Measurements from ENCODE around the gene AMHR2. TPM values are rescaled to one million over a fixed set of nuclear protein-coding genes. Genes with fewer than 3 reads are reported as not detected.

The AMHR2 gene
- total and polyA plus RNA-seq, 9 of the 15 experiments (the other 6 are each of a cell fraction or from before 2014, with no cell fraction given) = 8.9 to 49.7 (median 19.3) TPM

GRCh38 chr12:53441040-53441833 lies 17.6 kb downstream of the AMHR2 start, which contains the start of gene PRR13 (continued):
- TF ChIP-seq ZBTB43 (CRISPR knock-in tag; IDR thresholded peaks at IDR 0.05) = no peak
- peak in 1 of 2 experiments; percentile 51; a peak in 2 of 4 replicates for TF ChIP-seq NRF1 (conservative IDR thresholded peaks at IDR 0.05 in 1 of 2, IDR thresholded peaks at IDR 0.05 in 1 of 2)
- TF ChIP-seq MAFF (IDR thresholded peaks at IDR 0.05; ENCODE audit: low read length) = no peak
- TF ChIP-seq ARID3A (IDR thresholded peaks at IDR 0.05; ENCODE audit: borderline replicate concordance, low read depth, low read length) = no peak; the same call in 1 of the 2 replicates
- TF ChIP-seq ZBTB5 (IDR thresholded peaks at IDR 0.05) = peak; percentile 75
- TF ChIP-seq U2AF2 (optimal IDR thresholded peaks at IDR 0.05; ENCODE audit: low read depth, low read length) = no peak
- TF ChIP-seq MGA (IDR thresholded peaks at IDR 0.05) = peak; percentile 62
- TF ChIP-seq PRMT5 (CRISPR knock-in tag; IDR thresholded peaks at IDR 0.05) = no peak
- TF ChIP-seq SNAPC5 (CRISPR knock-in tag; IDR thresholded peaks at IDR 0.05) = no peak

All from K562 (cell line).